HG02973 (cell line): ENCODE results near the gene TBX4.

Source experiments
- ATAC-seq: cut with Tn5 transposase; IDR thresholded peaks from one replicate; pipeline ENCODE4 v1.9.1; 2021; ENCODE audit warnings: moderate library complexity; ENCODE audit not compliant: unreplicated experiment

TBX4 gene

GRCh38 chr17:61453566-61454380 lies 1.6 kb downstream of the TBX4 start:
- ATAC-seq: no peak

- ATAC-seq: no peak
Measured at GRCh38 chr17:61454381-61455323, 2.4 kb downstream of the TBX4 start.

GRCh38 chr17:61455324-61456060 lies 3.3 kb downstream of the TBX4 start:
- ATAC-seq: no peak

GRCh38 chr17:61456061-61456681 lies 3.9 kb downstream of the TBX4 start:
- no peak for ATAC-seq

- ATAC-seq: no peak
Measured at GRCh38 chr17:61456688-61457225, 4.5 kb downstream of the TBX4 start.

- no peak for ATAC-seq
Measured at GRCh38 chr17:61457226-61457983, 5.2 kb downstream of the TBX4 start.

GRCh38 chr17:61458000-61458399 lies 5.8 kb downstream of the TBX4 start:
- no peak for ATAC-seq

GRCh38 chr17:61458421-61459141 lies 6.4 kb downstream of the TBX4 start:
- no peak for ATAC-seq

GRCh38 chr17:61459142-61459809 lies 7.1 kb downstream of the TBX4 start:
- ATAC-seq: no peak

GRCh38 chr17:61459939-61460718 lies 7.9 kb downstream of the TBX4 start:
- ATAC-seq: no peak

GRCh38 chr17:61460796-61461585 lies 8.8 kb downstream of the TBX4 start:
- ATAC-seq: no peak

GRCh38 chr17:61461586-61461966 lies 9.4 kb downstream of the TBX4 start:
- no peak for ATAC-seq

GRCh38 chr17:61461967-61462718 lies 9.9 kb downstream of the TBX4 start:
- no peak for ATAC-seq

GRCh38 chr17:61462719-61463315 lies 10.6 kb downstream of the TBX4 start:
- ATAC-seq: no peak

GRCh38 chr17:61463316-61464129 lies 11.3 kb downstream of the TBX4 start:
- no peak for ATAC-seq
